NT2/D1 (cell line): Measurements from ENCODE around the gene ICA1.
"Not testable (repeated sequence)": the region's sequence is repeated elsewhere in the genome, so short reads cannot be mapped to it uniquely, and the experiment has no call there.

Experiments
- SUZ12 ChIP-seq: IDR thresholded peaks from 2 replicates; pipeline ENCODE4 v1.6.1; 2011; ENCODE audit not compliant: insufficient read length, insufficient read depth; ENCODE audit errors: extremely low read depth
- YY1 ChIP-seq: IDR thresholded peaks from 2 replicates; pipeline ENCODE4 v1.6.1; 2011; ENCODE audit not compliant: insufficient read length, insufficient read depth
- ZNF274 ChIP-seq: IDR thresholded peaks from 2 replicates; pipeline ENCODE4 v1.6.1; 2011; ENCODE audit warnings: mild to moderate bottlenecking, low read depth, low read length

DNA sequence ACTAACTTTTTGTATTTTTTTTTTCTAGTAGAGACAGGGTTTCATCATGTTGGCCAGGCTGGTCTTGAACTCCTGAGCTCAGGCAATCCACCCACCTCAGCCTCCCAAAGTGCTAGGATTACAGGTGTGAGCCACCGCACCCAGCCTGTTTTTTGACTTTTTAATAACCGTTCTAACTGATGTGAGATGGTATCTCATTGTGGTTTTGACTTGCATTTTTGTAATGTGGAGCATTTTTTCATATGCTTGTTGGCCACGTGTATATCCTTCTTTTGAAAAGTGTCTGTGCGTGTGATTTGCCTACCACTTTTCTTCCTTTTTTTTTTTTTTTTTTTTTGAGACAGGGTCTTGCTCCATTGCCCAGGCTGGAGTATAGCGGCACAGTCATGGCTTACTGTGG is 198.7 kb downstream of the ICA1 start:
- not testable (repeated sequence) for TF ChIP-seq ZNF274, YY1, SUZ12
